Endometrium (tissue), 2 donors: ENCODE measurements around the gene PHLDB1.

Experiments
- FAIRE-seq: peaks from 2 replicates; lab custom pipeline; 2012; peaks lifted over from hg19 to GRCh38; lab: Jason Lieb, UNC
- donor health status: control.
- donor health status: control.

PHLDB1 gene

GRCh38 chr11:118640332-118641154 lies 33.1 kb downstream of the PHLDB1 start:
- no peak for FAIRE-seq

GRCh38 chr11:118641397-118642019 lies 34.1 kb downstream of the PHLDB1 start:
- no peak for FAIRE-seq

DNA sequence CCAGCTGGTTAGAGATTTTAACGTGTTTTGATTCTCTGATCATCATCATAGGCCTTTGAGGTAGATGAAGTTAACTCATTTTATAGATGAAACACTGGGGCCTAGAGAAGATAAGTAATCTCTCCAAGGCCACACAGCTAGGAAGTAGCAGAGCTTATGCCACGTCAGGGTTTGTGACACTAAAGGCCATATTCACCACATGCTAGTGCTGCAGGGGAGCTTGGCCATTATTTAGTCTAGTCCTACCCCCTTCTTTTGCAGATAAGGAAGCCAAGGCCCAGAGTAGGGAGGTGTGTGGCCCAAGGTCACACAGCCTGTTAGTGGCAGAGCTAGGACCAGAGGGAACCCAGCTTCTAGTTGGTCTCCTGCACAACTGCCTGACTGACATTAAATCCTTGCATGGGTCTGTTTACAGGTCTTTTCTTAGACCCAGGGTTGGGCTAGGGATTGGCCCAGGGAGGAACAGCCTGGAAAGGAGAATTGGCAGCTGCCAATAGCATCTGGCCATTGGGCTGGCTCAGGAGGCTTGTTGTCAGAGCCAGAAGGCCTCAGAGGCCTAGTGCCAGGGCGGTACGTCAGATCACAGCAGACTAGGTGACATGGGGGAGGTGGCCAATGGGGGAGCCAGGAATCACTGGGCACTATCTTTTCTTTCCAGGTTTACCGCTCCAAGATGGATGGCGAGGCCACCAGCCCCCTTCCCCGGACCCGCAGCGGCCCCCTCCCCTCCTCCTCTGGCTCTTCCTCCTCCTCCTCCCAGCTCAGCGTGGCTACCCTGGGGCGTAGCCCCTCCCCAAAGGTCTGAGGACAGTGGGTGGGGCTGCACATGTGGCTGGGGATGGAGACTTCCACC lies 36.0 kb downstream of the PHLDB1 start:
- FAIRE-seq = no peak

DNA sequence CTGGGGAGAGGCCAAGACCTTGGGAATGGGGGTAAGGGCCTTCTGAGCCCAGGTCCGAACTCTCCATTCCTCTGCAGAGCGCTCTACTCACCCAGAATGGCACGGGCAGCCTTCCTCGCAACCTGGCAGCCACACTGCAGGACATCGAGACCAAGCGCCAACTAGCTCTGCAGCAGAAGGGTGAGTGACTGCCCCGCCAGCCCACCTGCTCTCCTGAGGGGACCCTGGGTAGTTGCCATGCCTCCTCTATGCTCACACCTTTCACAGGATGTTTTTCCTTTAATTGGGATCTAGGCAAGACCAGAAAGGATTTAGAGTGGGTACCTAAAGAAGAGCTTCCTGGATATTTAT lies 36.6 kb downstream of the PHLDB1 start:
- FAIRE-seq = no peak

DNA sequence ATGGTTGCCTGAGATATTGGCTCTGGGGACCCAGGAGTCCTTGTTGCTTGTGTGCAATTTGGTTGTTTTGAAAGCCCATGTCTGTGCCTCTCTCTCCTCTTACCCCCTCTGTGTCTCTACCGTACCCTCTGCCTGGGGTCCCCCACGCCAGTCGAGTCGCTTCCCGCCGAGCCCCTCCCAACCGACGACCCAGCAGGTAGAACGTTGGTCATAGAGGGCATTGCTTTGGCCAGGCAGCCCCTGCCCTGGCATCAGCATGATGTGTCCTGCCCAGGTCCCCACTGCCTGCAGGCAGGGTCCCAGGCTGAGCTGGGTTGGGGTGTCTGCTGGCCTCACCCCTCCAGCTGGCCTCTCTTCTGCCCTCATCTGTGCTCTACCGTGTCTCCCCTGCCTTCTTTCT lies 37.1 kb downstream of the PHLDB1 start:
- FAIRE-seq = no peak

- FAIRE-seq = no peak
Observed at GRCh38 chr11:118645066-118645715, 37.8 kb downstream of the PHLDB1 start.

- FAIRE-seq = no peak
Observed at GRCh38 chr11:118646393-118646792, 39.0 kb downstream of the PHLDB1 start.

DNA sequence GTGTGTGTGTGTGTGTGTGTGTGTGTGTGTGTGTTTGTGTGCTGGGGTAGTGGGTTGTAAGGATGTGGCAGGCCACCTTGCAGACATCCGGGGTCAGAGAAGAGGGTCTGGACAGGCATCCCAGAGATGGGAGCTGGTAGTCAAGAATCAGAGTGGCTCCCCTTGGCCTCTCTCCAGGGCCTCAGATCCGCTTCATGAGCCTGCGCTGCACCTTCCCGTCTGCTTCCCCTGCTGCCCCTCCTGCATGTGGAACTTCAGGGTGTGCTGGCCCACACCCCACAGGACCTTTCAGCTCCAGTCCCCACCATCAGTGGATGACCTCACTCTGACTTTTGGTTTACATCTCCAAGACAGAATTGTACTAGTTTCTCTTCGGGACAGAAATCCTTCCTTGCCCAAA lies 40.9 kb downstream of the PHLDB1 start:
- no peak for FAIRE-seq

DNA sequence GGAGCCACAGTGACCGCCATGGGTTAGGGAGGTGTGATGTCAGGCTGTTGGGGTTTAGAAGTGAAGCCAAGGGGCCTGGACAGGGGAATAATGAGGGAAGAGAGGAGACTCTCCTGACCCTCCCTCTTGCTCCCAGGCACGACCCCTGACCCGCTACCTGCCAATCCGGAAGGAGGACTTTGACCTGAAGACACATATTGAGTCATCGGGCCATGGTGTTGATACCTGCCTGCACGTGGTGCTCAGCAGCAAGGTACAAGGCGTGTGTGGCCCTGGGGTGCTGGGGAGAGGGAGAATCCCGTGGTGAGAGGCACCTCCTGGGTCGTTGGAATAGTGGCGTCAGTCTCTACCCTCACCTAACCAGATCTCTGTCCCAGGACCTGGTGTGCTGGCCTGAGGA lies 42.5 kb downstream of the PHLDB1 start:
- no peak for FAIRE-seq

DNA sequence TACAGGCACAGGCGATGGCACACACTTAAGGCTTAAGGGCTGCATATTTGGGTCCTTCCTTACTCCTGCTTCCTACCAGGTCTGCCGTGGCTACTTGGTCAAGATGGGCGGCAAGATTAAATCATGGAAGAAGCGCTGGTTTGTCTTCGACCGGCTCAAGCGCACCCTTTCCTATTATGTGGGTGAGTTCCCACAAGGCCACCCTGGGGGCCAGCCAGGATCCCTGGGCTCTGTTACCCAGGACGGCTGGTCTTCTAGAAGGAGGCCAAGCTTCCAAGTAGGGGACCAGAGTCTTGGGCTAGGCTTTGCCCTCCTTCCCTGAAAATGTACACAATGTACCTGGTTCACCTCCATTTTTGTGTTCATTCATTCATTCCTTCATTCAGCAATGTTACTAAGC lies 43.0 kb downstream of the PHLDB1 start:
- FAIRE-seq = no peak

- no peak for FAIRE-seq
Observed at GRCh38 chr11:118651820-118652219, 44.4 kb downstream of the PHLDB1 start.

GRCh38 chr11:118652681-118653181 lies 45.3 kb downstream of the PHLDB1 start:
- no peak for FAIRE-seq

- FAIRE-seq = no peak
Observed at GRCh38 chr11:118653684-118654390, 46.4 kb downstream of the PHLDB1 start.

DNA sequence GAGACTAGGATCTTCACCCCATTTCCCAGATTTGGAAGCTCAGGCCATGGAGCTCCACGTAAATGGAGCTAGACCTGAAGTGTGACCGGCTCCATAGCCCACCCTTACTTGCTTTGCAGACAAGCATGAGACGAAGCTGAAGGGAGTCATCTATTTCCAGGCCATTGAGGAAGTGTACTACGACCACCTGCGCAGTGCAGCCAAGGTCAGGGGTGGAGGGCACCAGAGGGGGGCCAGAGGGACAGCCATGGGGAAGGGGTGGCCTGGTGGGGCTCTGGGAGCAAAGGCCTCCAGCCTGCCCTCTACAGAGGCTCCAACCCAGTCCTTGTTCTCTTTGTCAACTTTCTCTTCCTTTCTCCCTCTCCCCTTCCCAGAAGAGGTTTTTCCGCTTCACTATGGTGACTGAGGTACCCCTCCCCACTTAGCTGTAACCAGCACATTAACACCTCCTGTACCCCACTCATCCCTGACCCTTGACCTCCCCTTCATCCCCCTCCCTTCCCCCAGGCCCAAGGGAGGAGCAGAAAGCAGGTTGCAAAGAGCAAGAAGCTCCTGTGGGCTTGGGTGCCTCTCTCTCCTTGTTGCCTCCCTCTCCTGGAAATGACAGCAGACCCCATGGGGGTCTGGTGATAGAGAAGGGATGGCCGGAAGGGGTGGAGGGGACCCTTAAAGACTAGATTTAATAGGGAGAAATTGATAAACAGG lies 48.2 kb downstream of the PHLDB1 start:
- no peak for FAIRE-seq

DNA sequence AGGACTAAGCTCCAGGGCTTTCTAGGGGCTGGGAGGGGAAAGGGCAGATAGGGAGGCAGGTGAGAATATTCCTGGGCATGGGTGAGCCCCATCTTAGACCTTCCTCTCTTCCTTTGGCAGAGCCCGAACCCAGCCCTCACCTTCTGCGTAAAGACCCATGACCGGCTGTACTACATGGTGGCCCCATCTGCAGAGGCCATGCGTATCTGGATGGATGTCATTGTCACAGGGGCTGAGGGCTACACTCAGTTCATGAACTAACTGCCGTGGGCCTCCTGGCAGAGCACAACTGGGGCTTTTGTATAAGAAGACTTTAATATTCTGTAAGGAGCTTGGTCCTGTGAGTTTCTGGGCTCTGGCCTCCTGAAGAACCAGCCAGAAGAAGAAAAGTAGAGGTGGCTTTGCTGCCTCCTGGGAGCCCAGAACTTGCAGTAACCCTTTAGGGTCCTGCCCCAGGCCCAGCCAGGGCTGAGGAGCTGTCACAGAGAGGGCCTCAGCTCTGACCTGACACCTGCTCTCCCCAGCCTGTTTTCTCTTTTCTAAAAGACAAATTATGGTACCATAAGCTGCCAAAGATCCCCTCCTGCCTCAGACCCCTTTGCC lies 49.2 kb downstream of the PHLDB1 start:
- no peak for FAIRE-seq

DNA sequence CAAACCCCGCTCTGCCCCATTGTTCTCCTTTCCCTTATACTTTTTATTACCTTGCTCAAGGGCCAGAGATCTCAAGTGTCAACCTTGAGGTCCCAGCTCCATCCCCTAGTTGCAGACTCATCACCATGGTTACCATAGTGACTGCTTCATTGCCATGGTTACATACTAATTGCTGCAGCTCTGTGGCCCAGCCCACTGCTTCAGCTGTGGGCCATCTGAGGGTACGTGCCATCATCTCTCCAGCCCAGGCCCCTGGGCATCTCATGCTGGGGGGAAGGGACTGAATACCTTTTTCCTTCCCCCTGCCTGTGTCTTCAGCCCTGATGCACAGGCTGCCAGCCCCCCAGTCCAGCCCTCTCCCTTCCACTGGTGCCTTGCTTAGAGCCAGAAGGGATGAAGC lies 49.8 kb downstream of the PHLDB1 start:
- no peak for FAIRE-seq

- no peak for FAIRE-seq
Observed at GRCh38 chr11:118657709-118658428, 50.5 kb downstream of the PHLDB1 start.

- FAIRE-seq = no peak
Observed at GRCh38 chr11:118658429-118659313, 51.3 kb downstream of the PHLDB1 start.
